NCI-H2196 (cell line): Measurements from ENCODE around the gene PDE3B.
"Not testable (repeated sequence)": the region's sequence is repeated elsewhere in the genome, so short reads cannot be mapped to it uniquely, and the experiment has no call there.

Experiments
- DNase-seq: peaks from one replicate; lab custom pipeline; 2025; ENCODE audit not compliant: unreplicated experiment; lab: John Stamatoyannopoulos, UW

Gene PDE3B

GRCh38 chr11:14793546-14793945, 149.9 kb downstream of the PDE3B start:
- DNase-seq = no peak

DNA sequence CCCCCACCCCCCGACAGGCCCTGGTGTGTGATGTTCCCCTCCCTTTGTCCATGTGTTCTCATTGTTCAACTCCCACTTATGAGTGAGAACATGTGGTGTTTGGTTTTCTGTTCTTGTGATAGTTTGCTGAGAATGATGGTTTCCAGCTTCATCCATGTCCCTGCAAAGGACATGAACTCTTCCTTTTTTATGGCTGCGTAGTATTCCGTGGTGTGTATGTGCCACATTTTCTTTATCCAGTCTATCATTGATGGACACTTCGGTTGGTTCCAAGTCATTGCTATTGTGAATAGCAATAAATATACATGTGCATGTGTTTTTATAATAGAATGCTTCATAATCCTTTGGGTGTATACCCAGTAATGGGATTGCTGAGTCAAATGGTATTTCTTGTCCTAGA, 152.4 kb downstream of the PDE3B start:
- not testable (repeated sequence) for DNase-seq

DNA sequence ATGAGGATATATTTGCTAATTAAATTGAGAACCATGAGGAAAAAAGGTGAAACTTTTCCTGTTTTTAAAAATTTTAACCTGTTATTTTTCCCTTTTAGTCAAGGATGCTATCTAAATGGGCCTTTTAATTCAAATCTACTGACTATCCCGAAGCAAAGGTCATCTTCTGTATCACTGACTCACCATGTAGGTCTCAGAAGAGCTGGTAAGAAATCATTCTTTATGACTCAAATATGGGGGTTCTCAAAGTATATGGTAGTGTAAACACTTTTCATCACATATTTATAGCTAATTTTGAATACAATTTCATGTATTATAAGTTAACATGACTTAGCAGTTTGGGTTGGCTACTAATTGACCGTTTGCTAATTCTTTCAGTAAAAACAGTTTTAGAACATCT, 160.2 kb downstream of the PDE3B start:
- no peak for DNase-seq

- no peak for DNase-seq
Observed at GRCh38 chr11:14809466-14809865, 165.9 kb downstream of the PDE3B start.

GRCh38 chr11:14812757-14813156, 169.2 kb downstream of the PDE3B start:
- no peak for DNase-seq

- no peak for DNase-seq
Observed at GRCh38 chr11:14813516-14813915, 169.9 kb downstream of the PDE3B start.

GRCh38 chr11:14818779-14819178, 175.2 kb downstream of the PDE3B start:
- DNase-seq = no peak

- DNase-seq = no peak
Observed at GRCh38 chr11:14819596-14819995, 176.0 kb downstream of the PDE3B start.

DNA sequence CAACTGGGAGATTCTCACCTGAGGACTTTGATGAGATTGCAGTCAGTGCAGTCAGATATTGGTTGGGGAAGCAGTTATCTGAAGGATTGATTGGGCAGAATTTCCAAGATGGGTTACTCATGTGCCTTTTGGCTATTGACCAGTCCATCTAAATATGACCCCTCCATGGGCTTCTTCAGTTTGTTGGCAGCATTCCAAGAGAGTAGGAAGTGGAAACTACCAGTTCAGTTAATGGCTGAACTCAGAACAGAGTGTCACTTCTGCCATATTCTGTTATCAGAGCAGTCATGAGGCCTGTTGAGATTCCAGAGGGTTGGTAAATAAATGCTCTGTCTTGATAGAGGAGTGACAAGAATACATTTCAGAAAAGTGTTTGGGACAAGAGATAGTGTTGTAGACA, 177.4 kb downstream of the PDE3B start:
- DNase-seq = no peak

GRCh38 chr11:14826600-14826999, 183.0 kb downstream of the PDE3B start:
- no peak for DNase-seq

DNA sequence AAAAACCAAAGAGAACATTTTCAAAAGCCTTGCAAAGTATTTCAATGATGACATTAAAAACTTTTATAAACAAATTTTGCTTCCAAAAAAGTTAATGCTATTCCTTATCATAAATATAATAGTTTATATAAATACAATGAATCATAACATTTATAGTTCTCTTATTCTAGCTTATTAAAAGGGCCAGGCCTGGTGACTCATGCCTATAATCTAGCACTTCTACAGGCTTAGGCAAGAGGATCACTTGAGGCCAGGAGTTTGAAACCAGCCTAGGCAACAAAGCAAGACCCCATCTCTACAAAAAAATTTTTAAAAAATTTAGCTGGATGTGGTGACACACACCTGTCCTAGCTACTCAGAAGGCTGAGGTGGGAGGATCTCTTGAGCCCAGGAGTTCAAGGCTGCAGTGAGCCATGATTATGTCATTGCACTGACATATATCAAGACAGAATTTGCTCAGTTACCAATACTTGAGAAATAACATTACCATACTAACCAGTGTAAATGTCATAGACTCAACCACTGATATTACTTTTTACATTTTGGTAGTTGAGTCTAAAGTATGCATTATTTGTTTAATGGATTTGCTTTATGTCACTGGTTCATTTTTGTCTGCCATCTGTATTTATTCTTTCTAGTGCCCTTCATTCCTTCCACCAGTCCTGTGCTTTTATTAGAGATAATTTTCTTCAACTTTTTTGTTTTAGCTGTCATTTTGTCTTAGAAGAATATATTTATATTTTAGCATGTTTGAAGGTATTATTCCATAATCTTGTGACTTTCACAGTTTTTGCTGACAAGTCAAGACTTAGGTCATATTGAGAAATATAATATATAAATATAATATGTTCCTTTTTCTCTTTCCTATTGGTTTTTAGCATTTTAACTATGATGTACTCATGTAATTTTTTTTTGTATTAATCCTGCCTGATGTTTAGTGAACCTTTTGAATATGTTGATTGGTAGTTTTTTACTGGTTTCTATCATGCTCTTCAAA, 192.2 kb downstream of the PDE3B start:
- DNase-seq = no peak

GRCh38 chr11:14842002-14842401, 198.4 kb downstream of the PDE3B start:
- DNase-seq = no peak

DNA sequence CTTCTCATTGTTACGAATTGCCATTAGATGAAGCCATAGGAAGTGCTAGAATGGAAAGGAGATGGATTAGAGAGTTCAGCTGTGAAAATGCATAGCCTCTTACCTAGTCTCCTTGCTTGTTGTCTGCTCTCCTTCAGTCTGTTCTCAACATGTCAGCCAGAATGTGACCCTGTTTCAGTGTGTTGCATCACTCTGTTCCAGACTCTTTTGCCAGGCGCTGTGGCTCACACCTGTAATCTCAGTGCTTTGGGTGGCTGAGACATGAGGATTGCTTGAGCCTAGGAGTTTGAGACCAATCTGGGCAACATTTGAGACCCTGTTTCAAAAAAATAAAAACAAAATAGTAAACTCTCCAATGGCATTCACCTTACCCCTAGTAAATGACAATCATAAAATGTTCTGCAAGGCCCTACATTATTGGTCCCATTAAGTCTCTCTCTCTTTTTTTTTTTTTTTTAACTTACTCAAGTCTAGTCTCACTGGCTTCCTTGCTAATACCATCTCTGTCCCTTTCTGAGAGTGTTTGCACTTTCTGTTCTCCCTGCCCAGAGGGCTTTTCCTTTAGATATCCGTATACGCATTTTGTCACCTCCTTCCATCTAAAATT, 209.1 kb downstream of the PDE3B start:
- DNase-seq = no peak

GRCh38 chr11:14854057-14854456, 210.5 kb downstream of the PDE3B start:
- DNase-seq = no peak

- DNase-seq = no peak
Observed at GRCh38 chr11:14855890-14856289, 212.3 kb downstream of the PDE3B start.

GRCh38 chr11:14857621-14858020, 214.0 kb downstream of the PDE3B start:
- no peak for DNase-seq

DNA sequence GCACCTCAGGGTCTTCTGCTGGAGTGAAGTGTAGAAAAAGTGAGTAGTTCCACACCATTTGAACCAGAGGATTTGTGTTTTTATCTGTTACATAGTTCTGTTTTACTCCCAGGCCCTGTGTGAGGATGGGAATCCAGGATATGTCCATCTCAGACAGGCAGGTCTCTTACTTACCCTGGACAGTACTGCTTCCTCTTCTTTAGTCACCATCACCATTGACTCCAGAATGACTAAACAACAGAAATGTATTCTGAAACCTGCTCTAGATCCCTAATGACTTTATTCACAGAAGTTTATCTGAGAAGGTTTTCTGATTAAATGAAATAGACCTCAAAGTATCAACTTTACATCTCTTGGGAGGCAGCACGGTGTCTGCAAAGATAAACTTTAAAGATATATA, 214.8 kb downstream of the PDE3B start:
- DNase-seq = no peak

DNA sequence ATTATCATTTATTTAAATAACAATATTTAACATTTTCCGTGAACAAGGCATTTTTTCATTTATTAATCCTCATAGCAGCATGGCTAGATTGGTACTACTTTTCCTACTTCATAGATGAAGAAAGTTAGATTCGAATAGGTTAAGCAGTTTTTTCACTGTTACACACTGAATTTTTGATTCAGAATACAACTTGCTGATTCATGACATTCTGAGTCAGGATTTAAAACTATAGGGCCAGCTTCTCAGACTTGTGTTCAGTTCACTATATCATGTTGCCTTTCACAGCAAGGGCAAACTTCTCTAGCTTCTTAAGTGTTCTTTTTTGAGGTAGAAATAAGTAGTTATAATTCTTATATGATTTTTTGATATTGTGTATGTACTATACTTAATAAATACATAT, 216.9 kb downstream of the PDE3B start:
- no peak for DNase-seq

DNA sequence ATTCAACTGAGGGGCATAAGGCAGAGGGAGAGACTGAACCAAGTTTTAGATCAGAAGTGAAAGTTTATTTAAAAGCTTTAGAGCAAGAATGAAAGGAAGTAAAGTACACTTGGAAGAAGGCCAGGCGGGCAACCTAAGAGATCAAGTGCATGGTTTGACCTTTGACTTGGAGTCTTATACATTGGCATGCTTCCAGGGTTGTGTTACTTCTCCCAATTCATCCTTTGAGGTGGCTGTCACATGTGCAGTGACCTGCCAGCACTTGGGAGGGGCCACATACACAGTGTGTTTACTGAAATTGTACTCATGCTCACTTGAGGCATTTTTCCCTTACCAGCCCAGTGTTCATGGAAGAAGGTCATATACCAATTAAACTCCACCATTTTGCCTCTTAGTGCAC, 218.1 kb downstream of the PDE3B start:
- peak; percentile 45 for DNase-seq

DNA sequence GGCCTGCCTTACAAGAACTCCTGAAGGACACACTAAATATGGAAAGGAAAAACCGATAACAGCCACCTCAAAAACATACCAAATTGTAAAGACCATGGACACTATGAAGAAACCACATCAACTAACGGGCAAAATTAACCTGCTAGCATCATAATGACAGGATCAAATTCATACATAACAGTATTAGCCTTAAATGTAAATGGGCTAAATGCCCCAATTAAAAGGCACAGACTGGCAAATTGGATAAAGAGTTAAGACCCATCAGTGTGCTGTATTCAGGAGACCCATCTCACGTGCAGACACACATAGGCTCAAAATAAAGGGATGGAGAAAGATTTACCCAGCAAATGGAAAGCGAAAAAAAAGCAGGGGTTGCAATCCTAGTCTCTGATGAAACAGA, 220.2 kb downstream of the PDE3B start:
- DNase-seq = not testable (repeated sequence)

GRCh38 chr11:14872032-14872431, 228.4 kb downstream of the PDE3B start:
- DNase-seq = no peak

GRCh38 chr11:14873632-14874031, 230.0 kb downstream of the PDE3B start:
- no peak for DNase-seq
